Esophagus mucosa (tissue), 1 donor: Measurements from ENCODE around the gene ASPN. TPM values are rescaled to one million over a fixed set of nuclear protein-coding genes. Genes with fewer than 3 reads are reported as not detected.

Experiments used
- ATAC-seq: fragments of 200-7000 bp; cut with Tn5 transposase; one replicate; pipeline ENCODE4 v1.9.1; 2020
- total RNA-seq: library from RNA; stranded (reverse); gene quantifications from one replicate; pipeline ENCODE4 v1.2.4, GENCODE V29; 2023
- donor health status: DM: yes; HTN: yes; CAD: no.

ASPN gene
- total RNA-seq: 0.36 TPM

DNA sequence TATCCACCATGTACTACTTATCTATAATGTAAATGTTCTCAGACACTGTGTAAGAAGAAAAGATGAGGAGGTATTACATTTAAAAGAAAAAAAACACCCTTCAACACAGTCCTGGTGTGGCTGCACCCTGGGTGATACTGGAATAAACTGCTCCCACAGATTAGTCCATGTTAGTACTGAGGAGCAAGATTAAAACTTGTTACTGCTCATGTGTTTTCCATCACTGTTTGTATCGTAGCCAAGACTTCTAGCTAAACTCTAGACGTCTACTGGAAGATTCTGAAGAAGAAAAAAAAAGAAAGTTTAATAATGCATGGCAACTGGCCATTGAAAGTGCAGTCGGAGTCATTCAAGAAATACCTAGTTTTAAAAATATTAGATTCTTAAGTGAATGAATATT is at the start of gene ASPN:
TSS of gene ASPN (minus strand) at position 178 of the 400 bp plus-strand sequence.
- ATAC-seq: peak; percentile 51

DNA sequence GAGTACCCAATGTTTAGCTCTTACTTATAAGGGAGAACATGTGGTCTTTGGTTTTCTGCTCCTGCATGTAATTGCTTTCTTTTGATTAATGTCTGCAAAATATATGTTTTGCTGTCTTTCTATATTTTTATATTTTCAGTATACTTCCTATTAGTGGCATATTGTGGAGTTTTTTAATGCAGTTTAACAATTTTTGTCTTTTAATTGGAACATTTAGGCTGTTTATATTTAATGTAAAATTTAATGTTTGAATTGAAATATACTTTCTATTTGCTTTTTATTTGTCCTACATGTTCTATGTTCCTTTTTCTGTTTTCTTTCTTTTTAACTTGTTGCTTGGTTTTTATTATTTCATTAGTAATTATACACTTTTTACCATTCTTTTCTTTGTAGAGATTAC is 48.6 kb upstream of the ASPN start:
- no peak for ATAC-seq

GRCh38 chr9:92529124-92529523 is 46.8 kb upstream of the ASPN start:
- ATAC-seq: no peak

DNA sequence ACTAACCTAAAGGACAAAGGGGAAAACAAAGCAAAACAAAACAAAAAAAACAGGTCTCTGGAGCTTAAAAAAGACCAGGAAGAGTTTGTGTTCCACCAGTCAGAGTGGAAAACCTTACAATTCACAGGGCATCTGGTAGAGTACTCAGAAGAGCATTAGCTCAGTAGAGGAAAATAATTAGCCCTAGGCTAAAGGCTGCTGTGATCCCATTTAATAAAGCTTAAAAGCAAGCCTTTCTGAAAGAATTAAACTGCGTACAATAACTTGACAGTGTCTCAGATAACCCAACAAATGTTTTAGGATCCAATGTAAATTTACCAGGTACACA is 46.2 kb upstream of the ASPN start:
- no peak for ATAC-seq

DNA sequence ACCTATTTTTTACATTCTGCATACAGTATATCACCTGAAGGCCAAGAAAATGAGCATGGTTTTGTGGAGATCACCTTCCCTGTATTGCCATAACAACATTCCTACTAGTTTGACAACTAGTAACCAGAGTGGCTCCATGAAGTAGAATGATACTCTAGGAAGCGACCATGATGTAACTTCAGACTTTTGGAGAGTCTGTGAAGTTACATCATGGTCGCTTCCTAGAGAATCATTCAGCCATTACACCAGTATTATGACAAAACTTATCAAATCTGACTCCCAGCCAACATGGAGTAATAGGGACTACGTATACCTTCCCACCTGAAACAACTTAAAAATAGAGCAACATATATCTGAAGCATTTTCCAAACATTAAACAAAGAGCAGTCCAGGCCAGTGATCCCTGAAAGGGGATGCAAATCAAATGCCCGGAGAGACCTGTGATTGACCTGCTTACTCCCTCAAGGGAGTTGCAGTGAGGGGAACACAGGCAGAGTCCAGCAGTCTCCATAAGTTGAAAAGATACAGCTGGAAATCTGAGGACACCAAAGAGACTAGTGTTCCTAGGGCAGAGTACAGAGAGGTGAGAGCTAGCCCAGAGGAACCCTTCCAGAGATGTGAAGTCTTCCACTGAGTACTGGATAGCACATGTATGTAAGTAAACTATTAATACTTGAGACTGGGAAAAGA is 45.7 kb upstream of the ASPN start:
- peak; percentile 22 for ATAC-seq

- no peak for ATAC-seq
Observed at GRCh38 chr9:92527291-92527828, 45.1 kb upstream of the ASPN start.

DNA sequence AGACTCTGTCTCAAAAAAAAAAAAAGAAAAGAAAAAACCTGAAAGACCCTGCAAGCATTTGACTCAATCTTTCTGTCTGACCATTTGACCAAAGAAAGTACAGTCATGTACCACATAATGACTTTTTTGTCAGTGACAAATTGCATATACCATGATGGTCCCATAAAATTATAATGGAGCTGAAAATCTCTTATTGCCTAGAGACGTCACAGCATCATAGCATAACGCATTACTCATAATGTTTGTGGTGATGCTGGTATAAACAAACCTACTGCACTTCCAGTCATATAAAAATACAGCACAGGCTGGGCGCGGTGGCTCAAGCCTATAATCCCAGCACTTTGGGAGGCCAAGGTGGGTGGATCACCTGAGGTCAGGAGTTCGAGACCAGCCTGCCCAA is 43.0 kb upstream of the ASPN start:
- no peak for ATAC-seq

DNA sequence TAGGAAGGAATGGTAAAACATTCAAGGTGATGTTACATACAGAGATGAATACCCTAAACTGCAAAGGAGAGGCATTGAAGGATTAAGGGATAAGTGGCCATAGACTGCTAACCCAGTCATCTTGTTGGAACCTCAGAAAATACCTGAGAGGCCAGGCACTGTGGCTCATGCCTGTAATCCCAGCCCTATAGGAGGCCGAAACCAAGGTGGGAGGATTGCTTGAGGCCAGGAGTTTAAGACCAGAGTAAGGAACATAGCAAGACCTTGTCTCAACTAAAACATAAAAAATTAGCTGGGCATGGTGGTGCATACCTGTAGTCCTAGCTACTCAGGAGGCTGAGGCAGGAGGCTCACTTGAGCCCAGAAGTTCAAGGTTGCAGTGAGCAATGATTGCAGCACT is 42.6 kb upstream of the ASPN start:
- ATAC-seq: no peak

- ATAC-seq: no peak
Observed at GRCh38 chr9:92522983-92523970, 41.0 kb upstream of the ASPN start.

- ATAC-seq: no peak
Observed at GRCh38 chr9:92520837-92521236, 38.5 kb upstream of the ASPN start.

GRCh38 chr9:92518199-92518598 is 35.9 kb upstream of the ASPN start:
- ATAC-seq: no peak

DNA sequence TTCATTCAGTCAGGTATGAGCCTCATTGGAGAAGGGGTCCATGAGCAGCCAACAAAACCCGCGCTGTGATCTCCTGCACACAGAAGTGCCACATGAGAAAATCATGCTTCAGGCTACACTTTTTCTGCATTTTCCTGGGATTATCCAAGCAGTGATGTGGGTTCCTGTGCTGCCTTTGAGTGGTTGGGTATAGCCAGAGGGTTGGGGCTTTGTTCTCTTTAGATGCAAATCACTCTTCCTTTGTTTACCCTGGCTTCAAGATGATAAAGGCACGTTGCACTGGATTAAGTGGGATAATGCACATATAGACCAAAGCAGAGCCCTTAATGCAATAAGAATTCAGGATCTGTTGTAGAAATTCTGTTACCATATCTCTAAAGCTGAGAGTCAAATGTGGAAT is 34.7 kb upstream of the ASPN start:
- ATAC-seq: no peak

GRCh38 chr9:92516521-92516920 is 34.2 kb upstream of the ASPN start:
- ATAC-seq: no peak

- no peak for ATAC-seq
Observed at GRCh38 chr9:92514635-92515034, 32.3 kb upstream of the ASPN start.

- no peak for ATAC-seq
Observed at GRCh38 chr9:92513349-92513748, 31.0 kb upstream of the ASPN start.

DNA sequence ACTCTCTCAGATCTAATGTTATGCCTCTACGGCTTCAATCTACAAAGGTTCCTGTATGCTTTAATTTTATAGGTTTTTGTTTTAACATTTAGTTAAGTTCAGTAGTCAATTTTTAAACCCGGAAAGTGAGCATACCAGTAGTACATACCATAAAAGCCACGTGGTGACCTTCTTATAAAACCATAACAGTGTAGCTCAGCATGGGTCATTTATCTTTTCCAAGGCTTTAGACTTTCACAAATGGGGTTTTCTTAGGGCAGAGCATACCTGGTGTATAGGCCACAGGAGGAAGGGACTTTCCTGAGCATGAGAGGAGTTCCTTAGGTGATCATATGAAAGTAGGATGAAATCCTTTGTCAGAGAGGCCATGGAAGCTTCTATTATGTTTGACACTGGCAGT is 30.3 kb upstream of the ASPN start:
- no peak for ATAC-seq

DNA sequence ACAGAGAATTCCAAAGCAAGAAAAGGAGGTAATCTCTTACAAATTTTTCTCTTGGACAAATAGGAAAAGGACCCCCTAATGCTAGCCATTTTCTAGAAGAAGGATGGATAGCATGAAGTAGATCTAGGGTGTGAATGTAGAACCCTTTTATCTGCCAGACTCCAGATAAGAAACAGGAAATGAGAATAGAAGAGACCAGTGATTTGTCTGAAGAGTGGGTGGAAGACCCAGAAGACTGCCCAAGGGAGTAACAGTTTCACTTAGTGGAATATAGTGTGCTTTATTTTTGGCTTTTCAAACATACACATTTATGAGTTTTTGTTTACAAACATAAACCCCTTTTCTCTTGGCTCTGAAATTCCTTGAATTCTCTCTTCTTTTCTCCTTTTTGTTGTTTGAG is 28.4 kb upstream of the ASPN start:
- no peak for ATAC-seq

GRCh38 chr9:92509050-92509449 is 26.7 kb upstream of the ASPN start:
- no peak for ATAC-seq

DNA sequence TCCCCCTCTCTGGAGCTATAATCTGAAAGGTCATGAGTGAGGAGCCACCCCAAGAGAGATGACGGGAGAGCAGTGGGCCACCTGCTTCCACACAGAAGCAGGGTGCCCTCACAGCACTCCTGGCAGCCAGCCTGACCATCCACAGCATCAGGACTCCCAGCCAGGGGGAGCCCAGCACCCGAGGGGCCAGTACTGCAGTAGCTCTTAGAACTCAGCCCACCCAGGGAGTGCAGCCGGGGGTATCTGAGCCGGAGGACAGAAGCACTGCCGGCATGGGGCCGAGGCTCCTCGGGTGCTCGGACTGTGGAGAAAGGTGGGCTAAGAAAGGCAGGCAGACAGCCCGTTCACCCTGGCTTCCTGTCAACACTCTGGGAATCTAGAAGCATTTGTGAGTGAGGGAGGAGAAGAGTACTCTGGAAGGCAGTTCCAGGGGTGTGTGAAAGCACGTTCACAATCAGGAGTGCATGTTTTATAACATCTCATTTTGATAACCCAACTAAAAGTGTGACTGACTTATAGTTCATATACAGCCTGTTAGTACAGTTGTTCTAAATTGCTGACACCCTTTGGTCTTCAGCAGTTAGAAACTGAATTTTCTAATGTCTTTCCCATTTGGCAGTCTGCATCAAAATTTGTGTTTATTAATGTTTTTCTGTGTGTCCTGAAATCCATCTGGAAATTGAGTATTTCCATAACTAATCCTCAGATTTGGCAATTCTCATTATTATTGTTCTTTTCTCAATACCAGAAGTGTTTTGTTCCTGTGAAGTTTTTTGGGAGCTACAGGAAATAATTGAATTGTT is 25.9 kb upstream of the ASPN start:
- ATAC-seq: no peak

- ATAC-seq: no peak
Observed at GRCh38 chr9:92507496-92507895, 25.2 kb upstream of the ASPN start.

GRCh38 chr9:92507005-92507404 is 24.7 kb upstream of the ASPN start:
- no peak for ATAC-seq

GRCh38 chr9:92506184-92506857 is 24.0 kb upstream of the ASPN start:
- ATAC-seq: peak; percentile 93
